Activated B cell treated with CpG ODN at 0.5 μM for 24 hours (primary cell): ENCODE results near the gene SRPX. TPM values are rescaled to one million over a fixed set of nuclear protein-coding genes. Genes with fewer than 3 reads are reported as not detected.

Source experiments
- ATAC-seq: fragments of 200-7000 bp; cut with Tn5 transposase; one replicate; pipeline ENCODE4 v1.10.0; 2021; ENCODE audit warnings: low read depth, mild to moderate bottlenecking, moderate library complexity
- CTCF ChIA-PET: fragments of 350-600 bp; sonication (Branson Sonifier 250); formaldehyde crosslinking; loops from one replicate; lab custom pipeline; 2021; ENCODE audit warnings: antibody characterized with exemption; lab: Charles Lee
- POLR2A ChIA-PET: fragments of 350-600 bp; sonication (Branson Sonifier 250); formaldehyde crosslinking; loops from one replicate; lab custom pipeline; 2021; ENCODE audit warnings: antibody characterized with exemption; lab: Charles Lee
- DNase-seq: peaks from one replicate; pipeline ENCODE4 v3.0.0; 2022
- H3K27ac Mint-ChIP-seq: one replicate; pipeline ENCODE4 v1.8.0; 2020; ENCODE audit warnings: mixed read lengths
- H3K27me3 Mint-ChIP-seq: one replicate; pipeline ENCODE4 v1.8.0; 2021; ENCODE audit warnings: mixed read lengths
- H3K36me3 Mint-ChIP-seq: one replicate; pipeline ENCODE4 v1.8.0; 2021; ENCODE audit warnings: low read depth, mixed read lengths
- H3K4me1 Mint-ChIP-seq: one replicate; pipeline ENCODE4 v1.8.0; 2021; ENCODE audit warnings: mixed read lengths
- H3K4me3 Mint-ChIP-seq: one replicate; pipeline ENCODE4 v1.8.0; 2020; ENCODE audit warnings: mild to moderate bottlenecking, mixed read lengths
- H3K9me3 Mint-ChIP-seq: one replicate; pipeline ENCODE4 v1.8.0; 2020; ENCODE audit warnings: mixed read lengths
- intact Hi-C: fragments of 100-400 bp; cut with micrococcal nuclease; formaldehyde crosslinking; loops from one replicate; pipeline ENCODE4 v1.15.1; 2024
- total RNA-seq: library from RNA; stranded (reverse); gene quantifications from 2 replicates; pipeline ENCODE4 v1.2.3, GENCODE V29; 2022
- TF ChIP-seq, protein P1 (sequence below): fragments of 200-600 bp; IDR thresholded peaks from one replicate; pipeline ENCODE4 v1.8.0; 2022; ENCODE audit warnings: antibody characterized with exemption, mild to moderate bottlenecking

The SRPX gene
- total RNA-seq, 1 donor from 2014 or later, result not detected

DNA sequence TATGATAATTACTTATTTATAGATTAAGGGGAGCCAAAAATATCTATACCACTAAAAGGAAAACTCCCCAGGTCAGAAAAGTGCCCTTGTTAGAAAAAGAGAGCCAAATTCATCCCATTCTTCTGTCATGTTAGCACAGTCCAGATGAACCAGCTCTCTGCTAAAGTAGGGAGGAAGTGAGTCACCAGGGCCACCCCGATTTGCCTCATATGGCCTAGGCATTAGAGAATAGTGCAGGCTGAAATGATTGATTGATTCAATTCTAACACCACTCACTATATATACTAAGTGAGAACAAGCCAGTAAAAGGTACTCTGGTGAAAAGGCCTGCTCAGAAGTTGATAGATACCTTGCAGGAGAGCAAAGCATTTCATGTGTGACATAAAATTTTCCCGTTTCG lies 94.5 kb downstream of the SRPX start:
- intact Hi-C loops, result no loop called here
- Mint-ChIP-seq H3K27me3 (peaks cover 2% of the 10 kb centered on the region), H3K36me3 (no peaks in the 10 kb centered on the region), H3K4me1 (no peaks in the 10 kb centered on the region), H3K4me3 (no peak overlapping the region), H3K27ac (no peak overlapping the region), H3K9me3 (no peaks in the 10 kb centered on the region)
- ChIA-PET POLR2A (no interaction called here), CTCF (no interaction called here)
- TF ChIP-seq, protein P1, sequence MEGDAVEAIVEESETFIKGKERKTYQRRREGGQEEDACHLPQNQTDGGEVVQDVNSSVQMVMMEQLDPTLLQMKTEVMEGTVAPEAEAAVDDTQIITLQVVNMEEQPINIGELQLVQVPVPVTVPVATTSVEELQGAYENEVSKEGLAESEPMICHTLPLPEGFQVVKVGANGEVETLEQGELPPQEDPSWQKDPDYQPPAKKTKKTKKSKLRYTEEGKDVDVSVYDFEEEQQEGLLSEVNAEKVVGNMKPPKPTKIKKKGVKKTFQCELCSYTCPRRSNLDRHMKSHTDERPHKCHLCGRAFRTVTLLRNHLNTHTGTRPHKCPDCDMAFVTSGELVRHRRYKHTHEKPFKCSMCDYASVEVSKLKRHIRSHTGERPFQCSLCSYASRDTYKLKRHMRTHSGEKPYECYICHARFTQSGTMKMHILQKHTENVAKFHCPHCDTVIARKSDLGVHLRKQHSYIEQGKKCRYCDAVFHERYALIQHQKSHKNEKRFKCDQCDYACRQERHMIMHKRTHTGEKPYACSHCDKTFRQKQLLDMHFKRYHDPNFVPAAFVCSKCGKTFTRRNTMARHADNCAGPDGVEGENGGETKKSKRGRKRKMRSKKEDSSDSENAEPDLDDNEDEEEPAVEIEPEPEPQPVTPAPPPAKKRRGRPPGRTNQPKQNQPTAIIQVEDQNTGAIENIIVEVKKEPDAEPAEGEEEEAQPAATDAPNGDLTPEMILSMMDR, result no peak
- no peak for DNase-seq
- no peak for ATAC-seq

- H3K27ac Mint-ChIP-seq, result no peak overlapping the region
- TF ChIP-seq, protein P1, result no peak
- POLR2A ChIA-PET, result no interaction called here
- H3K36me3 Mint-ChIP-seq, result no peaks in the 10 kb centered on the region
- H3K27me3 Mint-ChIP-seq, result peaks cover 2% of the 10 kb centered on the region
- DNase-seq (no peak), ATAC-seq (no peak)
- no peaks in the 10 kb centered on the region for H3K9me3 Mint-ChIP-seq
- no peak overlapping the region for H3K4me3 Mint-ChIP-seq
- intact Hi-C loops, result no loop called here
- H3K4me1 Mint-ChIP-seq, result no peaks in the 10 kb centered on the region
- CTCF ChIA-PET, result no interaction called here
Observed at GRCh38 chrX:38124000-38124399, 96.7 kb downstream of the SRPX start.

DNA sequence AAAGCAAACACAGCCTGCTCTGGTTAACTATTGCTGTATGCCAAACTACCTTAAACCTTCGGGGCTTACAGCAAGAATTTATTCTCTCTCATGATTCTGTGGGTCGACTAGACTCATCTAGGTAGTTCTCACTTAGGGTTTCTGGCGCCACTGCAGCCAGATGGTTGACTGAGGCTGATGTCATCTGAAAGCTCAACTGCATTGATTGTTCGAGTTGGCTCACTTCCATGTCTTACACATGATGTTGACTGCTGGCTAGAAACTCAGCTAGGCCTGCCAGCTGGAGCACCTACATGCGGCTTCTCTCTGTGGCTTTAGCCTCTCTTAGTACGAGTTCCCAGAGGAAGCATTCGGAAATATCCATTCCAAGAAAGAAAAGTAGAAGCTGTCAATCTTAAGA lies 103.2 kb downstream of the SRPX start:
- H3K36me3 Mint-ChIP-seq, result no peaks in the 10 kb centered on the region
- H3K4me3 Mint-ChIP-seq, result no peak overlapping the region
- H3K4me1 Mint-ChIP-seq, result no peaks in the 10 kb centered on the region
- H3K9me3 Mint-ChIP-seq, result no peaks in the 10 kb centered on the region
- intact Hi-C loops, result no loop called here
- DNase-seq (no peak), ATAC-seq (no peak)
- POLR2A ChIA-PET, result no interaction called here
- TF ChIP-seq, protein P1, result no peak
- H3K27me3 Mint-ChIP-seq, result no peaks in the 10 kb centered on the region
- CTCF ChIA-PET, result no interaction called here
- H3K27ac Mint-ChIP-seq, result no peak overlapping the region

DNA sequence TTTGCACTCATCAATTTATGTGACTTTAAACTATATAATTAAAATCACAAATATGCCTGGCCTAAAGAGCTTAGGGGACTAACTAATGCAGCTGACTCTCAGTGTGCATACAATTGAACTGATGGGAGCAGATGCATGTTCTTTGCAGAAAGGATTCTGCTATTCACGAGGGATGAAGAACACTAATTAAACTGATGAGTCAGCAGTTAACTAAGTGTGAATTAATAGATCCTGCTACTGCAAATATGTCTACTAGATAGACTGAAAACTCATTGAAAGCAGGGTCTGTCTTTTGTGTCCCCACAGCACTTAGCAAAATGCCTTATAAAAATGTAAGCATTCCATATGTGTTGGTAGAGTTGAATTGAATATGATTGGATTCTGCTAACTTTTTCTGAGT lies 104.0 kb downstream of the SRPX start:
- DNase-seq (no peak), ATAC-seq (no peak)
- TF ChIP-seq, protein P1, result no peak
- intact Hi-C loops, result no loop called here
- CTCF ChIA-PET, result no interaction called here
- Mint-ChIP-seq H3K4me3 (no peak overlapping the region), H3K36me3 (no peaks in the 10 kb centered on the region), H3K27me3 (no peaks in the 10 kb centered on the region), H3K27ac (no peak overlapping the region), H3K4me1 (no peaks in the 10 kb centered on the region), H3K9me3 (no peaks in the 10 kb centered on the region)
- POLR2A ChIA-PET, result no interaction called here

DNA sequence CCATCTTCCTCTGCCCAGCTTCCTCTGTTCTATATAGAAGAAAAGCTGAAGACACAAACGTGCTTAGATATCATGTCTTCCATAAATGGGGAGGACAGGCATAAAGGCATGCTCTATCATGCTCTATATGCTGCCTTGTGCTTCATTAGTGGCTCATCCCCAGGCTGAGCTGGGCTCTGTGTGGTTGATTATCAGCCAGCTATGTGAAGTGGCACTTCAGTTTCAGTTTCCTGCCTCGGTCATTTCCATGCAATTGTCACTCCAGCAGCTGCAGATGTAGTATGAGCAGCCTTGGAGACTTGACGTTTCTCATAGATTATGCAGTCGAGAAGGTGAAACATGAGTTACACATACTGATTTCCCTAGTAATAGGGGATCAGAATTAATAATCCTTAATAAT lies 108.1 kb downstream of the SRPX start:
- ChIA-PET POLR2A (no interaction called here), CTCF (interaction anchor here (0.6 kb wide), 1 partner anchor 191 kb away, joined by 3 read pairs; no protein-coding TSS in a partner anchor)
- H3K36me3 Mint-ChIP-seq, result no peaks in the 10 kb centered on the region
- ATAC-seq (no peak), DNase-seq (no peak)
- H3K4me3 Mint-ChIP-seq, result no peak overlapping the region
- no peaks in the 10 kb centered on the region for H3K9me3 Mint-ChIP-seq
- intact Hi-C loops, result no loop called here
- no peak overlapping the region for H3K27ac Mint-ChIP-seq
- no peaks in the 10 kb centered on the region for H3K4me1 Mint-ChIP-seq
- H3K27me3 Mint-ChIP-seq, result no peaks in the 10 kb centered on the region
- TF ChIP-seq, protein P1, result no peak
